Glomerular visceral epithelial cell (primary cell): ENCODE measurements around the gene PSMG2.

Source experiments
- DNase-seq: peaks from one replicate; pipeline ENCODE4 v3.0.0-alpha.2; 2016; ENCODE audit errors: extremely low spot score

PSMG2 gene

GRCh38 chr18:12702221-12703095 is at the start of gene PSMG2, which contains the start of gene CEP76:
TSS of gene PSMG2 (plus strand) at chr18:12703042. CDS start at chr18:12703108, 66 bp downstream.
TSS of gene CEP76 (minus strand) at chr18:12702723. CDS start at chr18:12702548, 175 bp downstream.
- DNase-seq: peak; percentile 91

GRCh38 chr18:12654971-12655370 is 47.9 kb upstream of the PSMG2 start:
- DNase-seq: no peak

- DNase-seq: peak; percentile 7
These were observed 46.3 kb upstream of the PSMG2 start for GRCh38 chr18:12656605-12656937.

GRCh38 chr18:12656938-12657683 is 45.7 kb upstream of the PSMG2 start:
- DNase-seq: peak; percentile 51

GRCh38 chr18:12657684-12658425 is 45.0 kb upstream of the PSMG2 start, which contains the start of gene SPIRE1:
TSS of gene SPIRE1 (minus strand) at chr18:12658107. CDS start at chr18:12657866, 241 bp downstream.
- DNase-seq: peak; percentile 76

GRCh38 chr18:12658426-12659138 is 44.3 kb upstream of the PSMG2 start:
- peak; percentile 49 for DNase-seq

- peak; percentile 66 for DNase-seq
These were observed 42.8 kb upstream of the PSMG2 start for GRCh38 chr18:12659904-12660605.

GRCh38 chr18:12668041-12668440 is 34.8 kb upstream of the PSMG2 start:
- no peak for DNase-seq

GRCh38 chr18:12679183-12679786 is 23.6 kb upstream of the PSMG2 start:
- peak; percentile 21 for DNase-seq

GRCh38 chr18:12686100-12686499 is 16.7 kb upstream of the PSMG2 start:
- no peak for DNase-seq

GRCh38 chr18:12689256-12689850 is 13.5 kb upstream of the PSMG2 start:
- DNase-seq: no peak

- DNase-seq: no peak
These were observed 10.6 kb upstream of the PSMG2 start for GRCh38 chr18:12692206-12692605.

GRCh38 chr18:12694032-12694431 is 8.8 kb upstream of the PSMG2 start:
- no peak for DNase-seq

GRCh38 chr18:12699747-12700146 is 3.1 kb upstream of the PSMG2 start:
- no peak for DNase-seq

- no peak for DNase-seq
These were observed 1.7 kb upstream of the PSMG2 start for GRCh38 chr18:12701161-12701560.

- no peak for DNase-seq
These were observed 290 bp downstream of the PSMG2 start for GRCh38 chr18:12703096-12703567.

- DNase-seq: peak; percentile 27
These were observed 822 bp downstream of the PSMG2 start for GRCh38 chr18:12703664-12704063.

GRCh38 chr18:12711446-12711845 is 8.6 kb downstream of the PSMG2 start:
- no peak for DNase-seq

GRCh38 chr18:12721495-12722275 is 18.8 kb downstream of the PSMG2 start:
- DNase-seq: no peak
